ENCODE data around the gene CCDC61.

DNA sequence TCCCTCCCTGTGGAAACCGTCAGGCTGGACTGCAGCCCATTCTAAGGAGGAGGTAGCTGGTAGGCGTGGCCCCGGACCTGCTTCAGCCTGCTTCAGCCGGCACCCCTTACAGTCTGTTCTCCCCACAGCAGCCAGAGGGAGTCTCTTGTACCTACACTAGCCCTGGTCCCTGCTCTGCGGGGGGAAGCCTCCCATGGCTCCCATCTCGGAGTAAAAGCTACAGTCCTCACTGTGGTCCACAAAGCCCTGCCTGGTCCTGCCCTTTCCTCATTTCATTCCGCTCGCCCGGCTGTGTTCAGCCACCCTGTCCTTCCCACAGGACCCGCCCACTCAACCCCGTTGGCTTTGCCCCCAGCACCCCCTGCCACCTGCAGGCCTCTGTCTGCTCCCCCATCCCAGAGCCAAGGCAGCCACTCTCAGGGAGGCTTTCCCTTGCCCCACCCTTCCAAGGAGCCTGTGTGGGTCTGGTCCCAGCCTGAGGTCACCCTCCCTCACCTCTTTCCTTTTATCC, 26.3 kb downstream of the CCDC61 start:
- no peak for TF ChIP-seq SUZ12 (IDR thresholded peaks at IDR 0.05)
- TF ChIP-seq PKNOX1 (IDR thresholded peaks at IDR 0.05), result no peak
- no peak for TF ChIP-seq HDGF (IDR thresholded peaks at IDR 0.05; ENCODE audit: borderline replicate concordance)
- no peak for TF ChIP-seq ZNF384 (IDR thresholded peaks at IDR 0.05)
- TF ChIP-seq BHLHE40 (IDR thresholded peaks at IDR 0.05; ENCODE audit: borderline replicate concordance), result no peak
- TF ChIP-seq SP1 (IDR thresholded peaks at IDR 0.05), result no peak
- TF ChIP-seq ELF4 (IDR thresholded peaks at IDR 0.05), result no peak
- no peak for TF ChIP-seq NFRKB (IDR thresholded peaks at IDR 0.05)
- no peak for TF ChIP-seq FOXK2 (IDR thresholded peaks at IDR 0.05)
- no peak for TF ChIP-seq TARDBP (IDR thresholded peaks at IDR 0.05)
- TF ChIP-seq FOXM1 (IDR thresholded peaks at IDR 0.05; ENCODE audit: borderline replicate concordance), result no peak
- no peak for TF ChIP-seq L3MBTL2 (conservative IDR thresholded peaks at IDR 0.05)
- TF ChIP-seq LEF1 (IDR thresholded peaks at IDR 0.05; ENCODE audit: borderline replicate concordance), result no peak

Measured in HEK293T (cell line).